ENCODE measurements around the gene SSU72. TPM values are rescaled to one million over a fixed set of nuclear protein-coding genes. Genes with fewer than 3 reads are reported as not detected.
A peak's percentile ranks its signal among the peaks of the same experiment; 100 is the strongest.

Gene SSU72
- total RNA-seq (100 to 1,000 TPM in 1 of 5 donors, 10 to 100 TPM in 4; 45.7 to 215 (median 85.9) TPM), polyA plus RNA-seq (100 to 1,000 TPM in 2 of 3 donors, 10 to 100 TPM in 1; 85.0 to 135 (median 108) TPM)
- long read RNA-seq, donor 1, full-length matches to known transcripts, result 18 of 18 reads
- long read RNA-seq, donor 1, partial matches to known transcripts, result 0 of 18 reads
- long read RNA-seq, donor 1, other reads (novel, unspliced or antisense), result 0 of 18 reads
- long read RNA-seq, donor 2, full-length matches to known transcripts, result 28 of 28 reads
- long read RNA-seq, donor 2, partial matches to known transcripts, result 0 of 28 reads
- long read RNA-seq, donor 2, other reads (novel, unspliced or antisense), result 0 of 28 reads
- long read RNA-seq, donor 3, full-length matches to known transcripts, result 30 of 30 reads
- long read RNA-seq, donor 3, partial matches to known transcripts, result 0 of 30 reads
- long read RNA-seq, donor 3, other reads (novel, unspliced or antisense), result 0 of 30 reads
- long read RNA-seq, donor 4, full-length matches to known transcripts, result 3 of 3 reads
- long read RNA-seq, donor 4, partial matches to known transcripts, result 0 of 3 reads
- long read RNA-seq, donor 4, other reads (novel, unspliced or antisense), result 0 of 3 reads
- long read RNA-seq, donor 5, full-length matches to known transcripts, result 34 of 34 reads
- long read RNA-seq, donor 5, partial matches to known transcripts, result 0 of 34 reads
- long read RNA-seq, donor 5, other reads (novel, unspliced or antisense), result 0 of 34 reads
- long read RNA-seq, donor 6, result 0 reads
- long read RNA-seq, donor 7, full-length matches to known transcripts, result 50 of 50 reads
- long read RNA-seq, donor 7, partial matches to known transcripts, result 0 of 50 reads
- long read RNA-seq, donor 7, other reads (novel, unspliced or antisense), result 0 of 50 reads
- long read RNA-seq, donor 8, full-length matches to known transcripts, result 34 of 34 reads
- long read RNA-seq, donor 8, partial matches to known transcripts, result 0 of 34 reads
- long read RNA-seq, donor 8, other reads (novel, unspliced or antisense), result 0 of 34 reads
- long read RNA-seq, donor 9, full-length matches to known transcripts, result 33 of 33 reads
- long read RNA-seq, donor 9, partial matches to known transcripts, result 0 of 33 reads
- long read RNA-seq, donor 9, other reads (novel, unspliced or antisense), result 0 of 33 reads
- long read RNA-seq, donor 10, full-length matches to known transcripts, result 17 of 17 reads
- long read RNA-seq, donor 10, partial matches to known transcripts, result 0 of 17 reads
- long read RNA-seq, donor 10, other reads (novel, unspliced or antisense), result 0 of 17 reads

- H3K4me1 ChIP-seq, result peaks cover 16 to 50% (median 42%) of the 10 kb centered on the region in 4 donors
- DNase-seq, result peak; percentile 95 to 98
- H3K27me3 ChIP-seq, result no peaks in the 10 kb centered on the region
- H3K4me3 ChIP-seq, result peak within 1 kb of the TSS; percentile 95 to 100 (median 98)
- H3K27ac ChIP-seq, result peak within 1 kb of the TSS; percentile 98 to 100 (median 99)
- peaks cover 0 to 31% (median 18%) of the 10 kb centered on the region in 4 donors for H3K36me3 ChIP-seq
- intact Hi-C loops (cut with DNase I; ENCODE audit: low total_unique reads), result no loop called here
- TF ChIP-seq POLR2A (IDR thresholded peaks at IDR 0.05) (peak in 2 of 4 donors; percentile 92 to 96), EP300 (IDR thresholded peaks at IDR 0.05) (peak; percentile 19), CTCF (IDR thresholded peaks at IDR 0.05) (no peak), POLR2AphosphoS5 (IDR thresholded peaks at IDR 0.05) (peak; percentile 99)
- 0 to 1% (median 1%) methylated on average over 23 to 87 of the region's 87 CpGs for WGBS, 5 donors
- H3K9me3 ChIP-seq, result no peaks in the 10 kb centered on the region
Observed at GRCh38 chr1:1574721-1575537, at the start of gene SSU72. Gene SSU72, minus strand, starts transcription at chr1:1574863. Its CDS starts 306 bp downstream, at chr1:1574557.

- WGBS, 5 donors, result 89 to 95% (median 90%) methylated on average over 20 to 51 of the region's 51 CpGs
- H3K36me3 ChIP-seq, result peaks cover 0 to 46% (median 41%) of the 10 kb centered on the region in 4 donors
- H3K9me3 ChIP-seq, result no peaks in the 10 kb centered on the region
- TF ChIP-seq POLR2A (IDR thresholded peaks at IDR 0.05) (no peak), POLR2AphosphoS5 (IDR thresholded peaks at IDR 0.05) (no peak), CTCF (IDR thresholded peaks at IDR 0.05) (no peak)
- no peak overlapping the region for H3K4me3 ChIP-seq
- peaks cover 8 to 40% (median 28%) of the 10 kb centered on the region in 4 donors for H3K4me1 ChIP-seq
- H3K27me3 ChIP-seq, result peaks cover 0 to 5% (median 0%) of the 10 kb centered on the region in 3 donors
- intact Hi-C loops (cut with DNase I; ENCODE audit: low total_unique reads), result no loop called here
- H3K27ac ChIP-seq, result no peak overlapping the region
- DNase-seq, result no peak
Observed at GRCh38 chr1:1623631-1624442, 49.2 kb upstream of the SSU72 start.

GRCh38 chr1:1623181-1623630 lies 48.5 kb upstream of the SSU72 start:
- Histone ChIP-seq H3K27ac (peak overlapping the region in 2 of 5 donors; percentile 8 to 75), H3K4me1 (peaks cover 8 to 45% (median 32%) of the 10 kb centered on the region in 4 donors), H3K4me3 (no peak overlapping the region), H3K36me3 (peaks cover 0 to 46% (median 39%) of the 10 kb centered on the region in 4 donors), H3K27me3 (no peaks in the 10 kb centered on the region), H3K9me3 (no peaks in the 10 kb centered on the region)
- no peak for DNase-seq
- TF ChIP-seq CTCF (IDR thresholded peaks at IDR 0.05) (no peak), EP300 (IDR thresholded peaks at IDR 0.05) (no peak), POLR2AphosphoS5 (IDR thresholded peaks at IDR 0.05) (no peak), POLR2A (IDR thresholded peaks at IDR 0.05) (no peak)
- 93 to 97% (median 95%) methylated on average over 10 to 33 of the region's 33 CpGs for WGBS, 5 donors
- intact Hi-C loops (cut with DNase I; ENCODE audit: low total_unique reads), result no loop called here

Data from stomach (tissue), 19 donors.